HepG2 (cell line): Measurements from ENCODE around the gene PRKCD. TPM values are rescaled to one million over a fixed set of nuclear protein-coding genes. Genes with fewer than 3 reads are reported as not detected.

Experiments used
- ATF2 ChIP-seq: sonication (generic); formaldehyde crosslinking; IDR thresholded peaks from 2 replicates; pipeline ENCODE4 v1.4.0; 2020; ENCODE audit warnings: missing genetic modification reagents
- CCAR2 ChIP-seq: fragments of 200-400 bp; formaldehyde crosslinking; optimal IDR thresholded peaks from 2 replicates; pipeline ENCODE3; 2018; ENCODE audit warnings: low read depth, mild to moderate bottlenecking, low read length, moderate library complexity
- CENPT ChIP-seq: sonication (generic); formaldehyde crosslinking; IDR thresholded peaks from 2 replicates; pipeline ENCODE4 v1.8.0; 2022; ENCODE audit warnings: low read depth, mild to moderate bottlenecking, moderate library complexity, missing genetic modification reagents
- JUN ChIP-seq: sonication (generic); formaldehyde crosslinking; IDR thresholded peaks from 2 replicates; pipeline ENCODE4 v1.4.0; 2020; ENCODE audit warnings: mild to moderate bottlenecking, missing genetic modification reagents
- KDM5A ChIP-seq: fragments of 200-600 bp; sonication (generic); IDR thresholded peaks from 2 replicates; pipeline ENCODE4 v1.7.0; 2018; ENCODE audit warnings: antibody characterized with exemption, mild to moderate bottlenecking, low read length, borderline replicate concordance
- MEIS1 ChIP-seq: sonication (generic); formaldehyde crosslinking; IDR thresholded peaks from 2 replicates; pipeline ENCODE4 v1.9.0; 2021; ENCODE audit warnings: mild to moderate bottlenecking, missing genetic modification reagents, moderate library complexity, borderline replicate concordance
- PHF21A ChIP-seq: sonication (generic); formaldehyde crosslinking; IDR thresholded peaks from 2 replicates; pipeline ENCODE4 v1.5.0; 2020; ENCODE audit warnings: mild to moderate bottlenecking, missing genetic modification reagents
- RFX3 ChIP-seq: IDR thresholded peaks from 2 replicates; pipeline ENCODE4 v1.6.1; 2016; ENCODE audit warnings: missing biosample characterization, missing genetic modification reagents
- TBP ChIP-seq: sonication (generic); formaldehyde crosslinking; IDR thresholded peaks from 2 replicates; pipeline ENCODE4 v1.5.0; 2020; ENCODE audit warnings: missing genetic modification reagents
- TEAD3 ChIP-seq: optimal IDR thresholded peaks from 2 replicates; pipeline ENCODE3; 2016; ENCODE audit warnings: borderline replicate concordance
- XBP1 ChIP-seq: sonication (generic); formaldehyde crosslinking; IDR thresholded peaks from 2 replicates; pipeline ENCODE4 v1.5.0; 2020; ENCODE audit warnings: missing genetic modification reagents
- YY1 ChIP-seq: IDR thresholded peaks from 2 replicates; pipeline ENCODE4 v1.6.1; 2011; ENCODE audit warnings: low read length, low read depth, moderate library complexity, mild to moderate bottlenecking; ENCODE audit not compliant: insufficient read depth, insufficient replicate concordance
- ZFP90 ChIP-seq: sonication (generic); formaldehyde crosslinking; IDR thresholded peaks from 2 replicates; pipeline ENCODE4 v1.8.0; 2022; ENCODE audit warnings: missing genetic modification reagents, mild to moderate bottlenecking, inconsistent platforms, borderline replicate concordance
- ZNF329 ChIP-seq: sonication (generic); formaldehyde crosslinking; IDR thresholded peaks from 2 replicates; pipeline ENCODE4 v1.9.0; 2021; ENCODE audit warnings: low read depth, mild to moderate bottlenecking, missing genetic modification reagents
- ZNF563 ChIP-seq: sonication (generic); formaldehyde crosslinking; IDR thresholded peaks from 2 replicates; pipeline ENCODE4 v1.8.0; 2022; ENCODE audit warnings: mild to moderate bottlenecking, moderate library complexity, missing genetic modification reagents
- ZNF564 ChIP-seq: sonication (generic); formaldehyde crosslinking; IDR thresholded peaks from 2 replicates; pipeline ENCODE4 v1.8.1; 2023; ENCODE audit warnings: mild to moderate bottlenecking, missing genetic modification reagents
- ZNF75D ChIP-seq: sonication (generic); formaldehyde crosslinking; IDR thresholded peaks from 2 replicates; pipeline ENCODE4 v1.8.1; 2023; ENCODE audit warnings: missing genetic modification reagents, mild to moderate bottlenecking, borderline replicate concordance
- ZNF777 ChIP-seq: sonication (generic); formaldehyde crosslinking; IDR thresholded peaks from 2 replicates; pipeline ENCODE4 v1.4.0; 2020; ENCODE audit warnings: missing genetic modification reagents
- ZNF782 ChIP-seq: sonication (generic); formaldehyde crosslinking; IDR thresholded peaks from 2 replicates; pipeline ENCODE4 v1.4.0; 2020; ENCODE audit warnings: missing genetic modification reagents, mild to moderate bottlenecking, borderline replicate concordance
- ZSCAN29 ChIP-seq: sonication (generic); formaldehyde crosslinking; conservative IDR thresholded peaks from 2 replicates; pipeline ENCODE4 v1.4.0; 2020; ENCODE audit warnings: mild to moderate bottlenecking, missing genetic modification reagents
- polyA plus RNA-seq, 8 experiments: library from polyadenylated mRNA; depleted of rRNA in 3 of 8; stranded (reverse) in 7 of 8; unstranded in 1 of 8; fragments of >200 nt; fragmentation: Illumina TruSeq in 4 of 8; extraction: Trizol in 4 of 8; gene quantifications; 2 replicates each; pipeline versions ENCODE4 v1.2.1 to v1.2.3, GENCODE V29; 2011 to 2016; ENCODE audit warnings: low read depth in 4 of 8, missing spikeins in 1 of 8, mixed read lengths in 1 of 8; ENCODE audit not compliant: insufficient read depth in 1 of 8
- total RNA-seq, 5 experiments: library from RNA; depleted of rRNA; stranded (reverse); fragments of >200 nt; fragmentation: Illumina TruSeq; extraction: Trizol; gene quantifications; 2 replicates each; pipeline ENCODE4 v1.2.3, GENCODE V29; 2016; ENCODE audit warnings: low read depth in 1 of 5
- TF ChIP-seq, protein P1 (sequence below): sonication (generic); formaldehyde crosslinking; IDR thresholded peaks from 2 replicates; pipeline ENCODE4 v1.4.0; 2020; ENCODE audit warnings: missing genetic modification reagents
- TF ChIP-seq, protein P2 (sequence below): sonication (generic); formaldehyde crosslinking; IDR thresholded peaks from 2 replicates; pipeline ENCODE4 v1.5.0; 2020; ENCODE audit warnings: mild to moderate bottlenecking, missing genetic modification reagents

PRKCD gene
- total and polyA plus RNA-seq, 2 of the 13 experiments (the other 11 are each of a cell fraction or from before 2014, with no cell fraction given): 1.6 to 40.7 TPM

GRCh38 chr3:53169045-53169831 lies 8.2 kb downstream of the PRKCD start (continued):
- TF ChIP-seq ZNF563 (CRISPR knock-in tag) (no peak; the same call in 1 of the 2 replicates), ATF2 (CRISPR knock-in tag) (no peak), ZFP90 (CRISPR knock-in tag) (peak; percentile 71), JUN (no peak), KDM5A (no peak), ZNF75D (no peak), PHF21A (CRISPR knock-in tag) (peak; percentile 37; the same call in 1 of the 2 replicates), ZNF782 (CRISPR knock-in tag) (no peak), TBP (no peak), ZSCAN29 (CRISPR knock-in tag) (no peak), ZNF777 (CRISPR knock-in tag) (no peak), TEAD3 (no peak), YY1 (no peak), CCAR2 (no peak), ZNF564 (CRISPR knock-in tag) (no peak), CENPT (no peak), ZNF329 (CRISPR knock-in tag) (0 out of 2 replicates have a peak, but pooled peaks have one; percentile 49), XBP1 (no peak), RFX3 (no peak), MEIS1 (CRISPR knock-in tag) (no peak)
- TF ChIP-seq, protein P1, sequence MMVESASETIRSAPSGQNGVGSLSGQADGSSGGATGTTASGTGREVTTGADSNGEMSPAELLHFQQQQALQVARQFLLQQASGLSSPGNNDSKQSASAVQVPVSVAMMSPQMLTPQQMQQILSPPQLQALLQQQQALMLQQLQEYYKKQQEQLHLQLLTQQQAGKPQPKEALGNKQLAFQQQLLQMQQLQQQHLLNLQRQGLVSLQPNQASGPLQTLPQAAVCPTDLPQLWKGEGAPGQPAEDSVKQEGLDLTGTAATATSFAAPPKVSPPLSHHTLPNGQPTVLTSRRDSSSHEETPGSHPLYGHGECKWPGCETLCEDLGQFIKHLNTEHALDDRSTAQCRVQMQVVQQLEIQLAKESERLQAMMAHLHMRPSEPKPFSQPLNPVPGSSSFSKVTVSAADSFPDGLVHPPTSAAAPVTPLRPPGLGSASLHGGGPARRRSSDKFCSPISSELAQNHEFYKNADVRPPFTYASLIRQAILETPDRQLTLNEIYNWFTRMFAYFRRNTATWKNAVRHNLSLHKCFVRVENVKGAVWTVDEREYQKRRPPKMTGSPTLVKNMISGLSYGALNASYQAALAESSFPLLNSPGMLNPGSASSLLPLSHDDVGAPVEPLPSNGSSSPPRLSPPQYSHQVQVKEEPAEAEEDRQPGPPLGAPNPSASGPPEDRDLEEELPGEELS (CRISPR knock-in tag): peak; percentile 69
- TF ChIP-seq, protein P2, sequence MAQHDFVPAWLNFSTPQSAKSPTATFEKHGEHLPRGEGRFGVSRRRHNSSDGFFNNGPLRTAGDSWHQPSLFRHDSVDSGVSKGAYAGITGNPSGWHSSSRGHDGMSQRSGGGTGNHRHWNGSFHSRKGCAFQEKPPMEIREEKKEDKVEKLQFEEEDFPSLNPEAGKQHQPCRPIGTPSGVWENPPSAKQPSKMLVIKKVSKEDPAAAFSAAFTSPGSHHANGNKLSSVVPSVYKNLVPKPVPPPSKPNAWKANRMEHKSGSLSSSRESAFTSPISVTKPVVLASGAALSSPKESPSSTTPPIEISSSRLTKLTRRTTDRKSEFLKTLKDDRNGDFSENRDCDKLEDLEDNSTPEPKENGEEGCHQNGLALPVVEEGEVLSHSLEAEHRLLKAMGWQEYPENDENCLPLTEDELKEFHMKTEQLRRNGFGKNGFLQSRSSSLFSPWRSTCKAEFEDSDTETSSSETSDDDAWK (CRISPR knock-in tag): no peak
